Activated T-helper 1 cell treated with anti-CD3 and anti-CD28 coated beads, Interleukin-12 subunit alpha, Interleukin-12 subunit beta, Interleukin-2, Interleukin-4 antibody, amounts not matched to agents 30 ng/mL and 10 ng/mL and 1 ng/mL, durations not matched to agents 14 hours and 24 hours and 36 hours (primary cell): Measurements from ENCODE around the gene CD63. TPM values are rescaled to one million over a fixed set of nuclear protein-coding genes. Genes with fewer than 3 reads are reported as not detected.

ENCODE experiments used
- DNase-seq: peaks from one replicate; pipeline ENCODE4 v3.0.0; 2021; ENCODE audit warnings: low spot score
- H3K27ac Mint-ChIP-seq: one replicate; pipeline ENCODE4 v1.8.0; 2021; ENCODE audit warnings: mild to moderate bottlenecking, mixed read lengths
- H3K27me3 Mint-ChIP-seq: one replicate; pipeline ENCODE4 v1.8.0; 2022; ENCODE audit warnings: mild to moderate bottlenecking, moderate library complexity, mixed read lengths; ENCODE audit not compliant: insufficient read depth
- H3K36me3 Mint-ChIP-seq: one replicate; pipeline ENCODE4 v1.8.0; 2021; ENCODE audit warnings: low read depth, mixed read lengths
- H3K4me1 Mint-ChIP-seq: one replicate; pipeline ENCODE4 v1.8.0; 2021; ENCODE audit warnings: low read depth, mixed read lengths
- H3K4me3 Mint-ChIP-seq: one replicate; pipeline ENCODE4 v1.8.0; 2021; ENCODE audit warnings: mild to moderate bottlenecking, moderate library complexity, mixed read lengths
- H3K9me3 Mint-ChIP-seq: one replicate; pipeline ENCODE4 v1.8.0; 2021; ENCODE audit warnings: mixed read lengths
- intact Hi-C: fragments of 100-400 bp; cut with micrococcal nuclease; formaldehyde crosslinking; loops from one replicate; pipeline ENCODE4 v1.15.1; 2024
- total RNA-seq: library from RNA; stranded (reverse); gene quantifications from 2 replicates; pipeline ENCODE4 v1.2.3, GENCODE V29; 2022

The CD63 gene
- total RNA-seq, 1 donor from 2014 or later: 183 TPM

DNA sequence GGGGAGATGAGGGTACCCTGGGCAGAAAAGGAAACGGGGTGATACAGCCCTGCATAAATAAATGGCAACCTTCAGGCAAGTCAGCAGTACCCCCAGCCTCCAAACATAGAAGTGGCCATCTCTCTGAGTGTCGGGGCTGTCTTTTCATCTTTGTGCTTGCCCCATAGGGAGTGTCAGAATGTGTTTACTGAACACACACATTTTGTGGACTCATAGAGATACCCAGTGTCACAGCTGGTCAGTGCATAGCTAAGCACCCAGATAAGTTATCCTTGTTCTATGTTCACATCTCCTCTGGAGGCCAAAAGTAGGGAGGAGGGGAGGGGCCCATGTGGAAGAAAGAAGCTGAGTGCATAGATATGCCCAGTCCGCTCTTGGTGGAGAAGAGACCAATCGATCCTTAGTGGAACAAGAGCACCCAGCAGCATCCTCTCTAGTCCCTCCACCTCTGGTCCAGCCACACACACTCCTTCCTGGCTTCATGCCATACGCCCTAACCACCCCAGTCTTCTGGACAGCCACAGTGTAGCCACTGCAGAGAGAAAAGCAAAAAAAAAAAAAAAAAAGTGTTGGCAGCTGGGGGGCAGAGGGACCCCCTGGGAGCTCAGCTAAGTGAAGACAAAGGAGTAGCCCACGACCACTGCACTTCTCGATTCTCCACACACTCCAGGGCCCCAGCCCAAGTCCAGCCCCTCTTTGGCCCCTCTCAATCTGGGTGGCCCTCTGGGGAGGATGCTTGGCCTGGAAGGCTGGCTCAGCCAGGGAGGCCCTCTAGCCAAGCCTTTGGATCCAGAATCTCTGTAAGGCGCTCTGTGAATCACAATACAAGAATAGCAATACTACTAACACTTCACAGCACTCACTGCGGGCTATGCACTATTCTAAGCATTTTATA, 23.7 kb downstream of the CD63 start:
- intact Hi-C loops: no loop called here
- peaks cover 40% of the 10 kb centered on the region for H3K27me3 Mint-ChIP-seq
- no peak overlapping the region for H3K27ac Mint-ChIP-seq

GRCh38 chr12:55703901-55704761, 24.7 kb downstream of the CD63 start:
- H3K4me1 Mint-ChIP-seq: peaks cover 19% of the 10 kb centered on the region

More for the DNA sequence above, 23.7 kb downstream of the CD63 start:
- no peak for DNase-seq
- H3K9me3 Mint-ChIP-seq: no peaks in the 10 kb centered on the region
- no peaks in the 10 kb centered on the region for H3K36me3 Mint-ChIP-seq
- H3K4me1 Mint-ChIP-seq: peaks cover 21% of the 10 kb centered on the region
- no peak overlapping the region for H3K4me3 Mint-ChIP-seq

DNA sequence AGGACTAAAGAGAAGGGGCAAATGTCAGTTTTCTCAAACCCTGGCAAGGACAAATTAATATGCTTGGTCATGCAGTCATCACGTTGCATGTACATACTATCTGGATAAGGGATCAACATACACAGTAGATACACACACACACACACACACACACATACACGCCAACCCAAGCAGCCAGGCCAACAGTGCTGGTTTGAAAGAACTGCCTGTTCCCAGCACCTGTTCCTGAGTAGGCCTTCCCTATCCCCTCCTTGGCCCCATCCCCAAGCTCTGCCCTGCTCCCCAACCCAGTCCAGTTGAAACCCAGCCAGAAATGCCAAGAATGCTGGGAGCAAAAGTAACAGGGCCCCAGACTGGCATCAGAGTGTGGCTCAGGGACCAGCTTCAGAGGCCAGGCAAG, 25.5 kb downstream of the CD63 start:
- no peak overlapping the region for H3K4me3 Mint-ChIP-seq
- H3K4me1 Mint-ChIP-seq: peaks cover 11% of the 10 kb centered on the region
- H3K9me3 Mint-ChIP-seq: no peaks in the 10 kb centered on the region
- no peak for DNase-seq
- no peak overlapping the region for H3K27ac Mint-ChIP-seq
- intact Hi-C loops: no loop called here
- H3K36me3 Mint-ChIP-seq: no peaks in the 10 kb centered on the region
- H3K27me3 Mint-ChIP-seq: peaks cover 23% of the 10 kb centered on the region

More at GRCh38 chr12:55703901-55704761, 24.7 kb downstream of the CD63 start:
- H3K27ac Mint-ChIP-seq: no peak overlapping the region
- DNase-seq: no peak
- H3K27me3 Mint-ChIP-seq: peaks cover 32% of the 10 kb centered on the region
- no peaks in the 10 kb centered on the region for H3K9me3 Mint-ChIP-seq
- H3K4me3 Mint-ChIP-seq: no peak overlapping the region
- intact Hi-C loops: no loop called here
- H3K36me3 Mint-ChIP-seq: no peaks in the 10 kb centered on the region

DNA sequence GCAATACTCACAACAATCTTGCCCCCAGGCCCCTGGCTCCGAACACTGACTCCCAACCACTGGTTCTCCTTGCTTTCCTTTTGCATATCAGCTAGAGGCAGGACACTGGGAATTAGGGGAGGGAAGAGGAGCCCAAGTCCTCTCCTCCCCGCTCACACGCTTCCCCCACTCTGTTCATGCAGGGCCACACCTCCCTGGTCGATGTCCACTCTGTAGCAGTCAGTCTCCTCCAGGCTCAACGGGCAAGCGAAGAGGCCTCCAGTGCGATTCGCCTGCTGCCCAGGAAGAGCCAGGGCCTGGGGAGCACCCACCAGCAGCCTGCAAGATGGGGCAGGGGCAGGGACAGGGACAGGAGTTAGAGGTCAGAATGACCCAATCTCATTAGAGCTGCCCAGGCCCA, 25.9 kb downstream of the CD63 start:
- Mint-ChIP-seq H3K4me1 (peaks cover 7% of the 10 kb centered on the region), H3K9me3 (no peaks in the 10 kb centered on the region), H3K4me3 (no peak overlapping the region), H3K36me3 (no peaks in the 10 kb centered on the region), H3K27me3 (peaks cover 20% of the 10 kb centered on the region), H3K27ac (no peak overlapping the region)
- intact Hi-C loops: no loop called here
- DNase-seq: no peak

DNA sequence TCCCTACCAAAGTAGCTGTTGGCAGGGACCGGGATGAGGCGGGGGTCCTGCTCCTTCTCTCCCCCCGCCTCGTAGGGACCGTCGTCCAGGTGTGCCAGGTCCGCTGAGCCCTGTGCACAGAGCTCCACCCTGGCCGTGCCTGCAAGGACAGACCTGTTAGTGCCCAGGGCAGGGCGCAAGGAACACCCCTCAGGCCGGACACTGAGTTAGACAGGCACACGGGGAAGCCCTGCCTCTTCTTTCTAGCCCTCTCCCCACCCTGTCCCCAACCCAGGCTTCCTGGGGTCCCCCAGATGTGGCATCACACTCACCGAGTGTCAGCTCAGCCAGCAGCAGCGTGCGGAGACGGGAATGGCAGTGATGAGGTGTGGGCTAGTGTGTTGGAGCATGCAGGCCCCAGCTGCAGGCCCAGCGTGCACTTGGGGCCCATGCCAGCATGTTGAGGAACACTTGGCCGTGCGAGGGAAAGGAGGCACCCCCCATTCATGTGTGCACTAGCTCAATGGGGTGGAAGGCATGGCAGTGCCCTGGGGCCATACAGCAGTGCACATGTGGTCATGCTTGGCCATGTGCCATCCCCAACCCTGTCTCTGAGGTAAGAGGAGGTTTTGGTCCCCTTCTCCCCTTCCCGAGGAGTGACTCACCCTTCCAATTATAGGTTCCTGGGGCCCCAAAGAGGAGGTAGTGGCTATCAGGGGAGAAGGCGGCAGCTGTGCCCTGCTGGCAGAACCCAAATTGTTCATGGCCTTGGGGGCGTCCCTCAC, 28.4 kb downstream of the CD63 start:
- intact Hi-C loops: no loop called here
- no peak overlapping the region for H3K27ac Mint-ChIP-seq
- no peak for DNase-seq
- H3K27me3 Mint-ChIP-seq: peaks cover 13% of the 10 kb centered on the region
- no peaks in the 10 kb centered on the region for H3K9me3 Mint-ChIP-seq
- H3K4me3 Mint-ChIP-seq: no peak overlapping the region
- no peaks in the 10 kb centered on the region for H3K36me3 Mint-ChIP-seq
- no peaks in the 10 kb centered on the region for H3K4me1 Mint-ChIP-seq

DNA sequence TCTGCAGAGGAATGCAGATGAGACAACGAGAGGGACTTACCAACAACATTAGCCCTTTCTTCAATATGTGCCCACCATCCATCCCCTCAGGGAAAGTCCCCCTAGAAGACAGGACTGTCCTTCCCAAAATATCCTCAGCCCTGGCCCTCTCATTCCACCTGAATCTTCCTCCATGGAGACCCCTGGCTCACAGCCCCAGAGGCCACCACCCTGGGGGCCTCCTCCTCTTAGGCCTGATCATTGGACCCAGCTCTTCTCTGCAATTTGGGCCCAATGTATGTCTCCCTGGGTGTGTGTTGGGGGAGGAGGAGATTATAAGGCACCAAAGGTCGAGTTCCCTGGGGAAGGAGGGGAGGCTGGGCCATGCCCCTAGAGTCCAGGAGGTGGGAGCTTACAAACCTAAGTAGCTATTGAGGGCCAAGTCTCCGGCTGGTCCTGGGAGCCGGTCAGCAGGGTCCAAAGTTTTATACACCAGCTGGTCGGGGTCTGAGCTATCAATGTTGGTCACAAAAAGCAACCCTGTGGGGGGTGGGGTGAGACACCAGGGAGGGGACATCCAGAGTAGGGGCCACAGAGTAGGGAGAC, 29.2 kb downstream of the CD63 start:
- H3K4me1 Mint-ChIP-seq: no peaks in the 10 kb centered on the region
- H3K9me3 Mint-ChIP-seq: no peaks in the 10 kb centered on the region

GRCh38 chr12:55698965-55699364, 29.8 kb downstream of the CD63 start:
- Mint-ChIP-seq H3K36me3 (no peaks in the 10 kb centered on the region), H3K27ac (no peak overlapping the region), H3K27me3 (peaks cover 6% of the 10 kb centered on the region), H3K4me1 (no peaks in the 10 kb centered on the region), H3K9me3 (no peaks in the 10 kb centered on the region), H3K4me3 (no peak overlapping the region)
- DNase-seq: no peak
- intact Hi-C loops: no loop called here

More for the DNA sequence above, 29.2 kb downstream of the CD63 start:
- intact Hi-C loops: no loop called here
- Mint-ChIP-seq H3K27me3 (peaks cover 7% of the 10 kb centered on the region), H3K36me3 (no peaks in the 10 kb centered on the region), H3K27ac (no peak overlapping the region), H3K4me3 (no peak overlapping the region)
- no peak for DNase-seq

GRCh38 chr12:55698241-55698955, 30.4 kb downstream of the CD63 start:
- Mint-ChIP-seq H3K4me3 (no peak overlapping the region), H3K9me3 (no peaks in the 10 kb centered on the region), H3K27me3 (peaks cover 5% of the 10 kb centered on the region), H3K27ac (no peak overlapping the region), H3K4me1 (no peaks in the 10 kb centered on the region), H3K36me3 (no peaks in the 10 kb centered on the region)
- intact Hi-C loops: no loop called here
- no peak for DNase-seq

DNA sequence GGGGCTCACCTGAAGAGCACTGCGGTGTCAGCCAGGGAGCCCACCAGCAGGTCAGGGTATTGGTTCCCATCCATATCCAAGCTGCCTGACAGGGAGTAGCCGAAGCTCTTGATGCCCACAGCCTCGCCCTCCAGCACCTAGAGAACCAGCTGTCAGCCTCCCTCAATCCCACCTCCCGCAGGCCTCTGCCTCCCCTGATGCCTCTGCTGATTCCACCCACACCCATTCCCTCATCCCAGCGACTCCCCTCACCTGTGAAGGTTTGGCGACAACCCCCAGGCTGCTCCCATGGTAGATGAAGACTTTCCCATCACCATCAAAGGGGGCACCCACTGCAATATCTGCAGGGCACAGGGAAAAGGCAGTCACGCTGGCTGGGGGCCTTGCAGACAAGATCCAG, 31.1 kb downstream of the CD63 start:
- H3K9me3 Mint-ChIP-seq: no peaks in the 10 kb centered on the region
- H3K27ac Mint-ChIP-seq: no peak overlapping the region
- no peaks in the 10 kb centered on the region for H3K4me1 Mint-ChIP-seq
- intact Hi-C loops: no loop called here
- peaks cover 5% of the 10 kb centered on the region for H3K27me3 Mint-ChIP-seq
- DNase-seq: no peak
- no peak overlapping the region for H3K4me3 Mint-ChIP-seq
- H3K36me3 Mint-ChIP-seq: no peaks in the 10 kb centered on the region

DNA sequence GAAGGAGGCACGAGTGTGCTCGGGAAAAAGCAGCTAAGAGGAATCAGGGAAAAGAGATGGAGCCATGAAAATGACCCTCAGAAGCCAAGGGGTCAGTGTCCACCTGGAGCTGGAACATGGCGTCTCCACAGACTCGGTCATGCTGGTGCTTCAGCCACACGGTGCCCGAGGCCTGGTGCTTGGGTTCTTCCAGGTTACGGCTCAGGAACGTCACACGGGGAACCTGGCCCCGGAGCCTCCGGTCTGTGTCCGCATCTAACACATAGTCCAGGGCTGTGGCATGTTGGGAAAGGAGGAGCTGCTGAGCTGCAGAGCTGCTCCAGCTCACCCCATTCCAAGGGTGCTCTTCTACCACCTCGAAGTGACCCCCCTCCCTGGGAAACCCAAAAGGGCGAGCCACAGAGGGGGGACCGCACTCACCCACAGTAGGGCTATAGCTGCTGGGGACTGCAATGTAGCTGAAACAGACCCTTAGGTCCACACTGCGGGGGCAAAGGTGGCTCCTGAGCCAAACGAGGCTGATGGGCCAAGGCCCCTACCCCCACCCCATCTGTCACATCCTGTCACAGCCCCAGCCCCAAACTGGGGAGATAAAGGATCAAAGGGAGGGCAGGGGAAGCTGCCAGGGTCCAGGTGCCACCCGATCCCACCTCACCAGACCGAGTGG, 31.9 kb downstream of the CD63 start:
- no peaks in the 10 kb centered on the region for H3K4me1 Mint-ChIP-seq
- H3K36me3 Mint-ChIP-seq: no peaks in the 10 kb centered on the region
- H3K27ac Mint-ChIP-seq: no peak overlapping the region
- H3K9me3 Mint-ChIP-seq: no peaks in the 10 kb centered on the region
- peaks cover 5% of the 10 kb centered on the region for H3K27me3 Mint-ChIP-seq
- H3K4me3 Mint-ChIP-seq: no peak overlapping the region
- DNase-seq: no peak
- intact Hi-C loops: no loop called here

GRCh38 chr12:55696141-55696540, 32.7 kb downstream of the CD63 start:
- no peaks in the 10 kb centered on the region for H3K9me3 Mint-ChIP-seq
- H3K4me3 Mint-ChIP-seq: no peak overlapping the region
- H3K27ac Mint-ChIP-seq: no peak overlapping the region
- no peaks in the 10 kb centered on the region for H3K4me1 Mint-ChIP-seq
- DNase-seq: no peak
- peaks cover 6% of the 10 kb centered on the region for H3K27me3 Mint-ChIP-seq
- H3K36me3 Mint-ChIP-seq: no peaks in the 10 kb centered on the region
- intact Hi-C loops: no loop called here
